Naive thymus-derived CD4-positive, alpha-beta T cell (primary cell): ENCODE measurements around the gene SNAP25. TPM values are rescaled to one million over a fixed set of nuclear protein-coding genes. Genes with fewer than 3 reads are reported as not detected.

Source experiments
- ATAC-seq: fragments of 150-1000 bp; cut with Tn5 transposase; 2 replicates; pipeline ENCODE4 v1.10.0; 2021; ENCODE audit warnings: mild to moderate bottlenecking, moderate library complexity
- CTCF ChIA-PET: fragments of 350-600 bp; sonication (Branson Sonifier 250); formaldehyde crosslinking; loops from one replicate; lab custom pipeline; 2021; ENCODE audit warnings: antibody characterized with exemption; lab: Charles Lee
- POLR2A ChIA-PET: fragments of 350-600 bp; sonication (Branson Sonifier 250); formaldehyde crosslinking; loops from one replicate; lab custom pipeline; 2021; ENCODE audit warnings: antibody characterized with exemption, inconsistent platforms; lab: Charles Lee
- DNase-seq, 9 donors: peaks; one replicate each; pipeline versions ENCODE4 v3.0.0 to v3.0.0-alpha.2; 2020 to 2022; ENCODE audit warnings: mixed read lengths in 1 of 9
- H3K27ac ChIP-seq: one replicate; pipeline ENCODE4 v1.7.0; 2013; ENCODE audit warnings: mild to moderate bottlenecking, low read depth, low read length, moderate library complexity
- H3K27me3 ChIP-seq, 2 donors: one replicate each; pipeline ENCODE4 v1.7.0; 2013; ENCODE audit warnings: low read length in 2 of 2, mild to moderate bottlenecking in 2 of 2, moderate library complexity in 2 of 2; ENCODE audit not compliant: control insufficient read depth in 2 of 2, insufficient read depth in 2 of 2
- H3K36me3 ChIP-seq, 3 experiments: 1 replicate in 2 of 3; 2 replicates in 1 of 3; pipeline ENCODE4 v1.7.0; 2013; ENCODE audit warnings: low read length in 3 of 3, mild to moderate bottlenecking in 3 of 3, moderate library complexity in 1 of 3; ENCODE audit not compliant: insufficient read depth in 3 of 3, control insufficient read depth in 2 of 3
- H3K4me1 ChIP-seq, 2 donors: one replicate each; pipeline ENCODE4 v1.7.0; 2013; ENCODE audit warnings: low read length in 2 of 2, mild to moderate bottlenecking in 2 of 2, moderate library complexity in 1 of 2; ENCODE audit not compliant: control insufficient read depth in 2 of 2, insufficient read depth in 2 of 2
- H3K4me3 ChIP-seq: 2 replicates; pipeline ENCODE4 v1.7.0; 2013; ENCODE audit warnings: mild to moderate bottlenecking, low read length
- H3K9me3 ChIP-seq, 3 experiments: 1 replicate in 2 of 3; 2 replicates in 1 of 3; pipeline ENCODE4 v1.7.0; 2013; ENCODE audit warnings: low read length in 3 of 3; ENCODE audit not compliant: control insufficient read depth in 2 of 3
- H3K27ac Mint-ChIP-seq, 9 donors: one replicate each; pipeline ENCODE4 v1.8.0; 2020 to 2022; ENCODE audit warnings: mixed read lengths in 9 of 9, mild to moderate bottlenecking in 8 of 9, moderate library complexity in 5 of 9, inconsistent platforms in 2 of 9
- H3K27me3 Mint-ChIP-seq, 5 donors: one replicate each; pipeline ENCODE4 v1.8.0; 2021 to 2022; ENCODE audit warnings: mixed read lengths in 5 of 5, mild to moderate bottlenecking in 1 of 5
- H3K36me3 Mint-ChIP-seq, 5 donors: one replicate each; pipeline ENCODE4 v1.8.0; 2020 to 2022; ENCODE audit warnings: mixed read lengths in 5 of 5, mild to moderate bottlenecking in 3 of 5, inconsistent platforms in 1 of 5
- H3K4me1 Mint-ChIP-seq, 7 donors: one replicate each; pipeline ENCODE4 v1.8.0; 2020 to 2022; ENCODE audit warnings: mixed read lengths in 7 of 7, mild to moderate bottlenecking in 3 of 7, inconsistent platforms in 1 of 7
- H3K4me3 Mint-ChIP-seq, 10 donors: one replicate each; pipeline ENCODE4 v1.8.0; 2020 to 2022; ENCODE audit warnings: mild to moderate bottlenecking in 10 of 10, mixed read lengths in 10 of 10, moderate library complexity in 6 of 10, inconsistent platforms in 2 of 10
- H3K9me3 Mint-ChIP-seq, 11 donors: one replicate each; pipeline ENCODE4 v1.8.0; 2020 to 2022; ENCODE audit warnings: mixed read lengths in 11 of 11, mild to moderate bottlenecking in 4 of 11, inconsistent platforms in 1 of 11, moderate library complexity in 1 of 11
- intact Hi-C, 2 donors: fragments of 100-400 bp; cut with micrococcal nuclease; formaldehyde crosslinking; loops; one replicate each; pipeline ENCODE4 v1.15.1; 2023
- polyA plus RNA-seq, 2 donors: library from polyadenylated mRNA; unstranded; fragments of 300-500 nt; fragmentation: Illumina TruSeq; gene quantifications; one replicate each; pipeline ENCODE4 v1.2.3, GENCODE V29; 2021
- total RNA-seq, 6 experiments: library from RNA in 5 of 6; stranded (reverse) in 5 of 6; gene quantifications; 1 replicate in 5 of 6; 2 replicates in 1 of 6; pipeline ENCODE4 v1.2.3 and lab custom pipeline; 2021 to 2026

Gene SNAP25
- total and polyA plus RNA-seq, 7 experiments from 2014 or later = 0.11 to 0.39 TPM; not detected in 5

DNA sequence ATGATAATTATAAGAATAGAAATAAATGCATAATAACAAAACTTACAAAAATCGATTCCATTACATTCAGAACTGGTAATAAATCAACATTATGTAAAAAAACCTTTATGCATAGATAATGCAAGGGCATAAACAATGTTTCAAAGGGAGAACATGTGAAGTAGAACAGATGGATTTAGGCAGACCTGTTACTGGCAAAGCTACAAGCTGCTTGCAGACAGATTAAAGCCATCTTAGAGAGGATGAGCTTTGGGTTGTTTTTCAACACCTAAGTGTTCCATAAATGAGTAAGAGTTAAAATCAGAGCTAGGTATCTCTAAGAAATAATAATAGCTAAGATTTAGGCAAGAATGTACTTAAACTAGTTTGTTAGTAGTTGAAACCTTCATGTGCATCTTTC is 37.2 kb downstream of the SNAP25 start:
- H3K36me3 Mint-ChIP-seq = no peaks in the 10 kb centered on the region

DNA sequence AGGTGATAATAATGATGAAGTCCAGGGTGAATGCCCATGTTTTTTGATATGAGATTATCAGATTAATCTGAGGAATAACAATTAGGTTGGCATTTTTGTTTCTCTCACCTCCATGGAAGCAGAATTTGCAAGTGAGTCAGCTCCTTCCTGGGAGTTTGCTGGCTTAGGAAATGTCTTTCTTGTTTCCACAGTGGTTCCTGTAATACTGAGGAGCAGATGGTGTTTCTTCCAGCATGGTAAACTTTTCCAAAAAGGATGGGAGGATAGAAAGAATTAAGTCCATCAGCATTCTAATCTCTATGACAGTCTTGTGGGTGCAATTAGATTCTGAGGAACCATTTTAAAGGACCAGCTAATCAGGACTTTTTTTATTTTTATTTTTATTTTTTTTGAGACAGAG is 40.5 kb downstream of the SNAP25 start:
- no peak overlapping the region for H3K27ac ChIP-seq
- Mint-ChIP-seq H3K27me3 (peaks cover 0 to 19% (median 10%) of the 10 kb centered on the region in 5 donors), H3K27ac (no peak overlapping the region), H3K4me1 (no peaks in the 10 kb centered on the region), H3K4me3 (no peak overlapping the region), H3K9me3 (peaks cover 0 to 6% (median 0%) of the 10 kb centered on the region in 11 donors), H3K36me3 (no peaks in the 10 kb centered on the region)
- H3K4me3 ChIP-seq = no peak overlapping the region
- no peaks in the 10 kb centered on the region for H3K36me3 ChIP-seq
- H3K9me3 ChIP-seq = no peaks in the 10 kb centered on the region
- no peak for ATAC-seq
- no peaks in the 10 kb centered on the region for H3K4me1 ChIP-seq
- intact Hi-C loops = no loop called here
- no peak for DNase-seq
- no peaks in the 10 kb centered on the region for H3K27me3 ChIP-seq
- ChIA-PET CTCF (no interaction called here), POLR2A (no interaction called here)

More for the DNA sequence above, 37.2 kb downstream of the SNAP25 start:
- CTCF ChIA-PET = no interaction called here
- no peak for DNase-seq
- POLR2A ChIA-PET = interaction anchor here (0.6 kb wide), 1 partner anchor 31 kb away, joined by 4 read pairs; no protein-coding TSS in a partner anchor
- Mint-ChIP-seq H3K27me3 (peaks cover 0 to 16% (median 10%) of the 10 kb centered on the region in 5 donors), H3K9me3 (peaks cover 0 to 1% (median 0%) of the 10 kb centered on the region in 11 donors), H3K4me1 (no peaks in the 10 kb centered on the region), H3K4me3 (no peak overlapping the region), H3K27ac (no peak overlapping the region)
- Histone ChIP-seq H3K27ac (no peak overlapping the region), H3K4me1 (no peaks in the 10 kb centered on the region), H3K27me3 (no peaks in the 10 kb centered on the region), H3K36me3 (no peaks in the 10 kb centered on the region), H3K4me3 (no peak overlapping the region), H3K9me3 (no peaks in the 10 kb centered on the region)
- intact Hi-C loops = no loop called here
- no peak for ATAC-seq

DNA sequence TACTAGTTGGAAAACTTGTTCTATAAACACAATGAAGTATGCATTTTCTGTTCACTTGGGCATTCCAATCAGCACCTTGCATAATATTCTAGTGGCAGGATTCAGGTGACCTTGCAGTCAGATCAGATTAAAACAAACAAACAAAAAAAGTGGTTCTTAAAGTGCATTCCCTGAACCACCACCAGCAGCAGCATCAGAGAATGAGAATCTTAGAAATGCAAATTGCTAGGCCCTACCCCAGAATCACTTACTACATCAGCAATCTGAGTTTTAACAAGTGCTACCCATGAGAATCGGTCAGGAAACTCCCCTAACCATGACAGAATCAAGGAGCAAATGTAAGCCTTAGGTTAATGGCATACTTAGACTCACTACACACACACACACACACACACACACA is 41.7 kb downstream of the SNAP25 start:
- CTCF ChIA-PET = no interaction called here
- no peaks in the 10 kb centered on the region for H3K9me3 ChIP-seq
- ATAC-seq (no peak), DNase-seq (no peak)
- Mint-ChIP-seq H3K4me3 (no peak overlapping the region), H3K36me3 (no peaks in the 10 kb centered on the region), H3K9me3 (peaks cover 0 to 6% (median 0%) of the 10 kb centered on the region in 11 donors), H3K27me3 (peaks cover 0 to 16% (median 4%) of the 10 kb centered on the region in 5 donors), H3K27ac (no peak overlapping the region), H3K4me1 (no peaks in the 10 kb centered on the region)
- H3K27ac ChIP-seq = no peak overlapping the region
- H3K4me1 ChIP-seq = no peaks in the 10 kb centered on the region
- H3K4me3 ChIP-seq = no peak overlapping the region
- no peaks in the 10 kb centered on the region for H3K36me3 ChIP-seq
- POLR2A ChIA-PET = no interaction called here
- intact Hi-C loops = no loop called here
- H3K27me3 ChIP-seq = no peaks in the 10 kb centered on the region

DNA sequence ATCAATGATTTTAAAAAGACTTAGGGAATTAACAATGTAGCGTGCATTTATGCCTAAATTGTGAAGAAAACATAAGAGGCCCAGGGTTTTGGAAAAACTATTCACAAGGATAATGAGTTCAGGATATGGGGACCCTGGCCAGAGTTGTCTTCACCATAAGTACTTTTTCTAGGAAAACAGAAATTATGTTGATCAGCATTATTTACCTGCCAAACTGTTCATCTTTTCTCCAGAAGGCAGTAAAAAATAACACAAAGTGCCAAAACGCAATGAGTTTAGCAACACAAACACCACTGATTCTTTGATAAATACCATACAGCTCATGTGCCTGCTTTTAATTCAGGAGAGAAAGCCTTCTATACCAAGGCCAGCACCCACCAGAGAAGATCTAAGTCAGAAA is 43.1 kb downstream of the SNAP25 start:
- Histone ChIP-seq H3K4me1 (no peaks in the 10 kb centered on the region), H3K9me3 (no peaks in the 10 kb centered on the region), H3K27me3 (no peaks in the 10 kb centered on the region), H3K4me3 (no peak overlapping the region), H3K27ac (no peak overlapping the region), H3K36me3 (no peaks in the 10 kb centered on the region)
- DNase-seq = no peak
- no peak for ATAC-seq
- Mint-ChIP-seq H3K27ac (no peak overlapping the region), H3K27me3 (peaks cover 0 to 17% (median 4%) of the 10 kb centered on the region in 5 donors), H3K4me3 (no peak overlapping the region), H3K36me3 (no peaks in the 10 kb centered on the region), H3K4me1 (no peaks in the 10 kb centered on the region), H3K9me3 (peaks cover 0 to 5% (median 0%) of the 10 kb centered on the region in 11 donors)
- ChIA-PET POLR2A (no interaction called here), CTCF (no interaction called here)
- intact Hi-C loops = no loop called here

DNA sequence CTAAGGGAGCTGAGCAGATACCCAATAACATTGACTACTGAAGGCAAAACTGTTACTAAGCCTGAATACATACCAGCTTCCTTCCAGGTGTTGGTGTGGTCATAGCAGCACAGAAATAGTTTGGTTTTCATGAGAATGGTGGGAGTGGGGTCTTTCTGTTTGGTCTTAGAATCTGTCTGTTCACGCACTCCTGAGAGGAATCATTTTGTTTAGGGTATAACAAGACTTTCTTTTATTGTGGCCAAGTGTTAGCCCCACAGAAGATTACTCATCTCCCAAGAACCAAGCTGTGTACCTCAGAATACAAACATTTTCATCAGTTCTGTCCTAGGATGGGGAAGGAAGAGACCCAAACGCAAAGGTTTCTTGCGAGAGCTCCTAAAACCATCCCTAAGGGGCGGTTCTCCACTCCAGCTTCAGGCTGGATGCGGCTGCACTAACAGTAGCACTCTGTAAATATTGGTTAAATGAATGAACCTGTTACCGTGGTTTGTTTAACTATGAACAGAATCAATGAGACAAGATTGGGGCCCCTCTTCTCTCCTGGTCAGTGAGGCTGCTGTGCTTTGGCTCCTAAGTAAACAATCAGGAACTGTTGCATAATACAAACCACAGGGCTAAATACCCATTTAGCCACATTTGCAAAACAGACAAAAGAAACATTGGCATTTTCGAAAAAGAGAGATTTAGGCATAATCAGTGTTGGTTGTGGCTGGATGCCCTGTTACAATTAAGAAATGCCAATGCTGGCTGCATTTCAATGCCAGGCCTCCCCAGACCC is 44.9 kb downstream of the SNAP25 start:
- no peak for ATAC-seq
- intact Hi-C loops = no loop called here
- CTCF ChIA-PET = no interaction called here
- Mint-ChIP-seq H3K4me3 (no peak overlapping the region), H3K27me3 (peaks cover 0 to 13% (median 4%) of the 10 kb centered on the region in 5 donors), H3K4me1 (no peaks in the 10 kb centered on the region), H3K27ac (no peak overlapping the region), H3K9me3 (peaks cover 0 to 5% (median 0%) of the 10 kb centered on the region in 11 donors), H3K36me3 (no peaks in the 10 kb centered on the region)
- no peak overlapping the region for H3K27ac ChIP-seq
- no peaks in the 10 kb centered on the region for H3K36me3 ChIP-seq
- H3K27me3 ChIP-seq = no peaks in the 10 kb centered on the region
- POLR2A ChIA-PET = no interaction called here
- no peak for DNase-seq
- H3K4me1 ChIP-seq = no peaks in the 10 kb centered on the region
- no peaks in the 10 kb centered on the region for H3K9me3 ChIP-seq
- no peak overlapping the region for H3K4me3 ChIP-seq

DNA sequence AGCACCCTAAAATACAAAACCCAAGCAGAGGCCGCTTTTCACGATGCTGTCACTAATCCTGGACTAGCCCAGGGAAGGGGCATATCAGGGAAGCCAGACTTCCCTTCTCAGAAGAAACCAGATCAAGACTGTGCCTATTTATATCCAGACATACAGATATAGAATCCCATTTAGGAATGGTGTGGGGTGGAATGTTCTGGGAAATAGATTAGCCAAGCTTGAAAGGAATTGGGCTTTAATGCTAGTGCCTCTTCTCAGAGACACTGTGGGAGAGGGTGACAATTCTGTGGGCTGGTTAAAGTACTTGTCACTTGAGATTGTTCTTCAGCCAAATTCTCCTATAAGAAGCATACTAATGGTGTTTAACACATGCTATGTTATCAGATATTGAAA is 45.5 kb downstream of the SNAP25 start:
- H3K4me3 ChIP-seq = no peak overlapping the region
- Mint-ChIP-seq H3K9me3 (peaks cover 0 to 5% (median 0%) of the 10 kb centered on the region in 11 donors), H3K27ac (no peak overlapping the region), H3K27me3 (peaks cover 0 to 13% (median 4%) of the 10 kb centered on the region in 5 donors), H3K36me3 (no peaks in the 10 kb centered on the region), H3K4me1 (no peaks in the 10 kb centered on the region), H3K4me3 (no peak overlapping the region)
- no peaks in the 10 kb centered on the region for H3K4me1 ChIP-seq
- H3K36me3 ChIP-seq = no peaks in the 10 kb centered on the region
- no peaks in the 10 kb centered on the region for H3K9me3 ChIP-seq
- ATAC-seq = no peak
- ChIA-PET CTCF (no interaction called here), POLR2A (no interaction called here)
- intact Hi-C loops = no loop called here
- DNase-seq = no peak
- no peak overlapping the region for H3K27ac ChIP-seq
- H3K27me3 ChIP-seq = no peaks in the 10 kb centered on the region

DNA sequence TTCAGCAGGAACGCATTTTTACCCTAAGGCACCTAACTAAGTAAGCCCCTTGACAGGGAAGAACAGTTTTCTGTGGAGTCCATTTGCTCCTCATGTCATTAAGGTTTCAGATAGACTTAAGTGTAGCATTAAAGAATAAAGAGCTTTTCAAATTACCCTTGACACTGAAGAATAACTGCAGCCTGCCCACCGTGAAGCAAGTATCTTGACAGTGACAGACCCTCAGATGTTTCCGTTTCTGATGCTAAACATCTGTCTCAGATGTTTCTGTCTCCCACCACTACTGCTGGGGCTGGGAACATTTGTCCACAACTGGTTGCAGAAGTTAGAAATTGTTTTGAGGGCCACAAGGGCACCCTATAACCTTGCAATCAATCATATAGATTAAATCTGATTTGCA is 50.0 kb downstream of the SNAP25 start:
- Histone ChIP-seq H3K27ac (no peak overlapping the region), H3K4me3 (no peak overlapping the region), H3K4me1 (no peaks in the 10 kb centered on the region), H3K36me3 (no peaks in the 10 kb centered on the region), H3K27me3 (no peaks in the 10 kb centered on the region), H3K9me3 (no peaks in the 10 kb centered on the region)
- DNase-seq (no peak), ATAC-seq (no peak)
- intact Hi-C loops = no loop called here
- Mint-ChIP-seq H3K4me1 (no peaks in the 10 kb centered on the region), H3K27me3 (peaks cover 0 to 14% (median 6%) of the 10 kb centered on the region in 5 donors), H3K9me3 (peaks cover 0 to 3% (median 0%) of the 10 kb centered on the region in 11 donors), H3K4me3 (no peak overlapping the region), H3K36me3 (no peaks in the 10 kb centered on the region), H3K27ac (no peak overlapping the region)
- ChIA-PET POLR2A (no interaction called here), CTCF (no interaction called here)
